A673 (cell line): Measurements from ENCODE around the gene SPATA4. TPM values are rescaled to one million over a fixed set of nuclear protein-coding genes. Genes with fewer than 3 reads are reported as not detected.

Source experiments
- BruUV-seq: library from RNA; stranded (reverse); fragments of 400-500 nt; replicated peaks from 2 replicates; lab custom pipeline; 2021; lab: Mats Ljungman, UMichigan
- CTCF ChIA-PET: fragments of 300-600 bp; sonication (Branson Sonifier 250); formaldehyde crosslinking; loops from one replicate; lab custom pipeline; 2022; ENCODE audit warnings: antibody characterized with exemption; lab: Charles Lee
- POLR2A ChIA-PET: fragments of 300-600 bp; sonication (Branson Sonifier 250); formaldehyde crosslinking; loops from one replicate; lab custom pipeline; 2022; ENCODE audit warnings: antibody characterized with exemption; ENCODE audit not compliant: low non-redundant PET; lab: Charles Lee
- DNase-seq: peaks from one replicate; pipeline ENCODE4 v3.0.0-alpha.2; 2015; ENCODE audit warnings: low spot score
- H3K27ac ChIP-seq: fragments of 200-600 bp; sonication (generic); 2 replicates; pipeline ENCODE4 v1.5.1; 2016; ENCODE audit warnings: mixed run types, low read depth, mild to moderate bottlenecking, mixed read lengths, antibody characterized with exemption, low read length; ENCODE audit not compliant: poor library complexity, severe bottlenecking
- H3K27me3 ChIP-seq: fragments of 200-600 bp; sonication (generic); replicated peaks from 2 replicates; pipeline ENCODE4 v1.6.1; 2017; ENCODE audit warnings: mixed run types, low read depth, mild to moderate bottlenecking, mixed read lengths, antibody characterized with exemption, low read length; ENCODE audit not compliant: insufficient read depth, poor library complexity
- H3K36me3 ChIP-seq: fragments of 200-600 bp; sonication (generic); 2 replicates; pipeline ENCODE4 v1.6.1; 2016; ENCODE audit warnings: mixed run types, mild to moderate bottlenecking, mixed read lengths, antibody characterized with exemption, low read length; ENCODE audit not compliant: insufficient read depth, poor library complexity, severe bottlenecking
- H3K4me1 ChIP-seq: fragments of 200-600 bp; sonication (generic); 2 replicates; pipeline ENCODE4 v1.6.1; 2017; ENCODE audit warnings: mixed run types, mild to moderate bottlenecking, mixed read lengths, antibody characterized with exemption, low read length; ENCODE audit not compliant: insufficient read depth, poor library complexity, severe bottlenecking
- H3K4me3 ChIP-seq: fragments of 200-600 bp; sonication (generic); 2 replicates; pipeline ENCODE4 v1.5.1; 2016; ENCODE audit warnings: low read depth, mixed run types, mild to moderate bottlenecking, mixed read lengths, low read length; ENCODE audit not compliant: poor library complexity, severe bottlenecking
- H3K9me3 ChIP-seq: fragments of 200-600 bp; sonication (generic); 2 replicates; pipeline ENCODE4 v1.6.1; 2016; ENCODE audit warnings: mixed run types, low read depth, mild to moderate bottlenecking, mixed read lengths, antibody characterized with exemption, low read length; ENCODE audit not compliant: poor library complexity, severe bottlenecking
- CTCF ChIP-seq: fragments of 300-800, 200-600 bp; sonication (generic); conservative IDR thresholded peaks from 2 replicates; pipeline ENCODE4 v1.5.1; 2017; ENCODE audit warnings: low read depth, mild to moderate bottlenecking, antibody characterized with exemption, low read length, moderate library complexity, mixed read lengths
- EZH2 ChIP-seq: fragments of 200-600 bp; sonication (generic); IDR thresholded peaks from 2 replicates; pipeline ENCODE4 v1.6.1; 2017; ENCODE audit warnings: borderline replicate concordance, low read depth, mild to moderate bottlenecking, mixed read lengths, antibody characterized with exemption, low read length; ENCODE audit not compliant: poor library complexity, severe bottlenecking
- intact Hi-C: fragments of 100-400 bp; cut with micrococcal nuclease; formaldehyde crosslinking; loops from one replicate; pipeline ENCODE4 v1.10.0; 2022; ENCODE audit not compliant: unreplicated experiment
- total RNA-seq: library from RNA; stranded (reverse); gene quantifications from 2 replicates; pipeline ENCODE4 v1.2.3, GENCODE V29; 2021

SPATA4 gene
- total RNA-seq, 1 experiment from 2014 or later: not detected

- TF ChIP-seq EZH2 (no peak), CTCF (no peak)
- H3K9me3 ChIP-seq: no peaks in the 10 kb centered on the region
- no TSS peak for BruUV-seq
- H3K27ac ChIP-seq: no peak overlapping the region
- H3K27me3 ChIP-seq: no peaks in the 10 kb centered on the region
- H3K4me3 ChIP-seq: no peak overlapping the region
- no peak for DNase-seq
- H3K36me3 ChIP-seq: no peaks in the 10 kb centered on the region
- intact Hi-C loops: no loop called here
- H3K4me1 ChIP-seq: no peaks in the 10 kb centered on the region
- POLR2A ChIA-PET: no interaction called here
- CTCF ChIA-PET: no interaction called here
Measured at GRCh38 chr4:176193938-176194337, 1.4 kb downstream of the SPATA4 start.

GRCh38 chr4:176193126-176193525, 2.3 kb downstream of the SPATA4 start:
- intact Hi-C loops: no loop called here
- no TSS peak for BruUV-seq
- Histone ChIP-seq H3K4me3 (no peak overlapping the region), H3K4me1 (no peaks in the 10 kb centered on the region), H3K27me3 (no peaks in the 10 kb centered on the region), H3K27ac (no peak overlapping the region), H3K36me3 (no peaks in the 10 kb centered on the region), H3K9me3 (no peaks in the 10 kb centered on the region)
- ChIA-PET POLR2A (no interaction called here), CTCF (no interaction called here)
- TF ChIP-seq EZH2 (no peak), CTCF (no peak)
- DNase-seq: no peak

- DNase-seq: peak; percentile 2
- TF ChIP-seq CTCF (no peak), EZH2 (no peak)
- intact Hi-C loops: no loop called here
- no TSS peak for BruUV-seq
- Histone ChIP-seq H3K27ac (no peak overlapping the region), H3K36me3 (no peaks in the 10 kb centered on the region), H3K4me3 (no peak overlapping the region), H3K9me3 (no peaks in the 10 kb centered on the region), H3K4me1 (no peaks in the 10 kb centered on the region), H3K27me3 (no peaks in the 10 kb centered on the region)
- ChIA-PET CTCF (no interaction called here), POLR2A (no interaction called here)
Measured at GRCh38 chr4:176191974-176192373, 3.4 kb downstream of the SPATA4 start.
